H1 (cell line): Measurements from ENCODE around the gene FHIT. TPM values are rescaled to one million over a fixed set of nuclear protein-coding genes. Genes with fewer than 3 reads are reported as not detected.

Source experiments
- CTCF ChIA-PET: fragments of 300-600 bp; sonication (Branson Sonifier 250); formaldehyde crosslinking; loops from one replicate; lab custom pipeline; 2021; ENCODE audit not compliant: partially characterized antibody; lab: Charles Lee
- POLR2A ChIA-PET: fragments of 300-600 bp; sonication (Branson Sonifier 250); formaldehyde crosslinking; loops from one replicate; lab custom pipeline; 2021; ENCODE audit warnings: inconsistent platforms; ENCODE audit not compliant: partially characterized antibody; lab: Charles Lee
- DNase-seq, 2 experiments: peaks; one replicate each; pipeline versions ENCODE4 v3.0.0 to v3.0.0-alpha.2; 2010 to 2022; ENCODE audit warnings: low spot score in 2 of 2, low read depth in 1 of 2, mixed read lengths in 1 of 2
- FAIRE-seq: peaks from 2 replicates; lab custom pipeline; 2011; peaks lifted over from hg19 to GRCh38; lab: Jason Lieb, UNC
- H2AFZ ChIP-seq: 2 replicates; pipeline ENCODE4 v1.8.1; 2012; ENCODE audit warnings: low read length, inconsistent platforms
- H2AK5ac ChIP-seq: 2 replicates; pipeline ENCODE4 v1.6.1; 2013; ENCODE audit warnings: low read depth, low read length
- H2BK120ac ChIP-seq: replicated peaks from 2 replicates; pipeline ENCODE3; 2013; ENCODE audit warnings: low read depth, low read length, inconsistent platforms
- H2BK12ac ChIP-seq: 2 replicates; pipeline ENCODE4 v1.6.1; 2013; ENCODE audit warnings: low read depth, low read length
- H2BK15ac ChIP-seq: 2 replicates; pipeline ENCODE4 v1.6.1; 2013; ENCODE audit warnings: low read length
- H2BK20ac ChIP-seq: 2 replicates; pipeline ENCODE4 v1.6.1; 2013; ENCODE audit warnings: low read length
- H2BK5ac ChIP-seq: 2 replicates; pipeline ENCODE4 v1.6.1; 2013; ENCODE audit warnings: low read depth, low read length
- H3K14ac ChIP-seq: 2 replicates; pipeline ENCODE4 v1.6.1; 2013; ENCODE audit warnings: inconsistent platforms; ENCODE audit not compliant: insufficient read length
- H3K18ac ChIP-seq: 2 replicates; pipeline ENCODE4 v1.6.1; 2013; ENCODE audit warnings: low read length; ENCODE audit errors: extremely low read depth
- H3K23ac ChIP-seq: 2 replicates; pipeline ENCODE4 v1.6.1; 2013; ENCODE audit warnings: inconsistent platforms; ENCODE audit not compliant: insufficient read length
- H3K23me2 ChIP-seq: 2 replicates; pipeline ENCODE4 v1.6.1; 2013; ENCODE audit warnings: low read depth, low read length
- H3K27ac ChIP-seq: 2 replicates; pipeline ENCODE4 v1.6.1; 2011; ENCODE audit warnings: low read depth, low read length, inconsistent platforms
- H3K27me3 ChIP-seq, 4 experiments: replicated peaks in 1 of 4; 1 replicate in 1 of 4; 2 replicates in 3 of 4; pipeline versions ENCODE4 v1.6.1 to v1.8.1; 2011 to 2013; ENCODE audit warnings: low read length in 3 of 4, mild to moderate bottlenecking in 3 of 4, inconsistent platforms in 2 of 4, mixed read lengths in 2 of 4, moderate library complexity in 1 of 4; ENCODE audit not compliant: control insufficient read depth in 3 of 4, insufficient read depth in 3 of 4; ENCODE audit errors: extremely low read depth in 1 of 4
- H3K36me3 ChIP-seq, 4 experiments: 2 replicates each; pipeline versions ENCODE4 v1.6.1 to v1.8.1; 2011 to 2013; ENCODE audit warnings: mild to moderate bottlenecking in 4 of 4, low read length in 3 of 4, moderate library complexity in 2 of 4, control low read depth in 1 of 4, inconsistent platforms in 1 of 4; ENCODE audit not compliant: insufficient read depth in 4 of 4, control insufficient read depth in 2 of 4
- H3K4ac ChIP-seq: replicated peaks from 2 replicates; pipeline ENCODE3; 2013; ENCODE audit warnings: low read length, low read depth, mixed read lengths, inconsistent platforms; ENCODE audit not compliant: insufficient read length
- H3K4me1 ChIP-seq, 4 experiments: replicated peaks in 1 of 4; 1 replicate in 1 of 4; 2 replicates in 3 of 4; pipeline versions ENCODE4 v1.6.1 to v1.8.1; 2011 to 2013; ENCODE audit warnings: low read length in 3 of 4, inconsistent platforms in 2 of 4, mixed read lengths in 1 of 4; ENCODE audit not compliant: insufficient read depth in 4 of 4, control insufficient read depth in 3 of 4
- H3K4me2 ChIP-seq, 2 experiments: 2 replicates each; pipeline versions ENCODE4 v1.6.1 to v1.8.1; 2011 to 2013; ENCODE audit warnings: low read depth in 2 of 2, low read length in 2 of 2, control low read depth in 1 of 2, inconsistent platforms in 1 of 2, mild to moderate bottlenecking in 1 of 2; ENCODE audit not compliant: insufficient read depth in 1 of 2
- H3K4me3 ChIP-seq, 4 experiments: fragments of 200-600, 300-600 bp in 1 of 4; sonication (generic), shearing (Covaris generic), sonication (Bioruptor Twin) in 1 of 4; 2 replicates each; pipeline versions ENCODE4 v1.5.1 to v1.8.1; 2011 to 2016; ENCODE audit warnings: low read length in 4 of 4, low read depth in 3 of 4, control low read depth in 2 of 4, inconsistent platforms in 2 of 4, mild to moderate bottlenecking in 2 of 4, mixed read lengths in 1 of 4, moderate library complexity in 1 of 4; ENCODE audit not compliant: insufficient read depth in 2 of 4; ENCODE audit errors: extremely low read depth in 1 of 4
- H3K56ac ChIP-seq: replicated peaks from 2 replicates; pipeline ENCODE3; 2013; ENCODE audit warnings: low read depth, mild to moderate bottlenecking, mixed read lengths, low read length, inconsistent platforms; ENCODE audit not compliant: insufficient read length
- H3K79me1 ChIP-seq: 2 replicates; pipeline ENCODE4 v1.6.1; 2013; ENCODE audit warnings: low read depth, low read length, control low read depth
- H3K79me2 ChIP-seq, 2 experiments: 2 replicates each; pipeline versions ENCODE4 v1.6.1 to v1.8.1; 2012 to 2013; ENCODE audit warnings: low read length in 2 of 2, mild to moderate bottlenecking in 2 of 2, inconsistent platforms in 1 of 2; ENCODE audit not compliant: insufficient read depth in 2 of 2, control insufficient read depth in 1 of 2
- H3K9ac ChIP-seq, 4 experiments: replicated peaks in 1 of 4; 1 replicate in 1 of 4; 2 replicates in 3 of 4; pipeline versions ENCODE4 v1.6.1 to v1.8.1; 2011 to 2013; ENCODE audit warnings: low read depth in 3 of 4, low read length in 3 of 4, control low read depth in 2 of 4, mild to moderate bottlenecking in 2 of 4, moderate library complexity in 2 of 4, inconsistent platforms in 1 of 4; ENCODE audit errors: extremely low read depth in 1 of 4
- H3K9me3 ChIP-seq, 2 experiments: 2 replicates each; pipeline versions ENCODE4 v1.6.1 to v1.8.1; 2012 to 2013; ENCODE audit warnings: mild to moderate bottlenecking in 2 of 2, moderate library complexity in 2 of 2, control low read depth in 1 of 2, inconsistent platforms in 1 of 2, low read depth in 1 of 2, low read length in 1 of 2, mixed read lengths in 1 of 2; ENCODE audit not compliant: insufficient read depth in 2 of 2
- H4K20me1 ChIP-seq, 2 experiments: replicated peaks in 1 of 2; 2 replicates each; pipeline versions ENCODE3 to v1.8.1; 2011 to 2013; ENCODE audit warnings: inconsistent platforms in 2 of 2, low read length in 2 of 2, mild to moderate bottlenecking in 1 of 2; ENCODE audit not compliant: insufficient read depth in 2 of 2, control insufficient read depth in 1 of 2
- H4K5ac ChIP-seq: 2 replicates; pipeline ENCODE4 v1.6.1; 2013; ENCODE audit warnings: low read length, low read depth, mixed read lengths, inconsistent platforms; ENCODE audit not compliant: insufficient read length
- H4K8ac ChIP-seq: 2 replicates; pipeline ENCODE4 v1.8.0; 2013; ENCODE audit warnings: mild to moderate bottlenecking, moderate library complexity, low read length, inconsistent platforms; ENCODE audit not compliant: insufficient read depth; ENCODE audit errors: extremely low read depth
- H4K91ac ChIP-seq: replicated peaks from 2 replicates; pipeline ENCODE3; 2013; ENCODE audit warnings: low read length, mixed read lengths, inconsistent platforms; ENCODE audit not compliant: insufficient read length
- HDAC6 ChIP-seq: IDR thresholded peaks from one replicate; pipeline ENCODE4 v1.7.1; 2012; ENCODE audit warnings: low read depth, mild to moderate bottlenecking, inconsistent platforms, low read length, moderate library complexity
- MAFK ChIP-seq: IDR thresholded peaks from 2 replicates; pipeline ENCODE4 v1.6.1; 2012; ENCODE audit warnings: low read depth, mild to moderate bottlenecking, improper control_type of control experiment, low read length
- WGBS, 2 experiments: shearing (Covaris generic) in 1 of 2; methylation state at CpG; one replicate each; pipeline versions ENCODE4 v1.1.6 to v1.1.7; 2013 to 2015; ENCODE audit warnings: low lambda C conversion rate in 2 of 2, mixed read lengths in 2 of 2, inconsistent platforms in 1 of 2, low coverage in 1 of 2, missing lambda C conversion rate in 1 of 2; ENCODE audit not compliant: insufficient replicate concordance in 2 of 2, insufficient coverage in 1 of 2, insufficient read length in 1 of 2; ENCODE audit errors: extremely low coverage in 1 of 2, missing lambda C conversion rate in 1 of 2; 5-methylcytosine and 5-hydroxymethylcytosine counted together
- polyA plus RNA-seq, 7 experiments: library from polyadenylated mRNA; depleted of rRNA in 3 of 7; stranded (reverse) in 5 of 7; unstranded in 2 of 7; fragments of >200 nt in 5 of 7; fragments of 200-250 nt in 2 of 7; gene quantifications; 1 replicate in 5 of 7; 2 replicates in 1 of 7; 4 replicates in 1 of 7; pipeline versions ENCODE4 v1.2.1 to v1.2.3, GENCODE V29; 2011 to 2013; ENCODE audit warnings: missing spikeins in 2 of 7, mixed read lengths in 2 of 7
- total RNA-seq: library from RNA; stranded (reverse); fragmentation: NEBNext Ultra II Directional; extraction: Animal tissue kit (Norgen Biotek cat#: 25700); gene quantifications from 2 replicates; pipeline ENCODE4 v1.2.1, GENCODE V29; 2021

The FHIT gene
- total and polyA plus RNA-seq, 2 of the 8 experiments (the other 6 are each of a cell fraction or from before 2014, with no cell fraction given) = 1.2 to 3.2 TPM

DNA sequence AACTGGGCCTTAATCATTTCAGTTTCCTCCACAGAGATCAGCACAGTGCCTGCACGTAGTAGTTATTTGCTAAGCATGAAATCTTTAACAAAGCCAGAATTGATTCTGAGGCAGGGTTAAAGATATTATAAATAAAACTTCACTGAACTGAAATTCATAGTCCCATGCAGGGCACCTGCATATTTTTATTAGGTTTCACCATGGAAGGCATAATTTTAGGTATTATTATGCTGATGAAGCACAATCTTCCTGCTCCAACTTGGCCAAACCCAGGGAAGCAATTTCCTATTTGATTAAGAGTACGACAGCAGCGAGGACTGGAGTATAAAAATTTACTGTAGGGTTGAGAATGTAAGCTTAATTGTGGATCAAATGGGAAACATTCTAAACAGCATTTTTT, 1131.0 kb downstream of the FHIT start:
- Histone ChIP-seq H2BK12ac (no peak overlapping the region), H2BK5ac (no peak overlapping the region), H2BK15ac (no peak overlapping the region), H4K91ac (no peak overlapping the region), H3K27me3 (no peaks in the 10 kb centered on the region), H3K36me3 (no peaks in the 10 kb centered on the region), H3K4ac (no peak overlapping the region), H3K4me1 (peaks cover 0 to 5% (median 0%) of the 10 kb centered on the region in 4 experiments; a peak in 1 of 7 replicates), H2BK20ac (no peak overlapping the region), H3K4me2 (no peak overlapping the region), H3K9me3 (no peaks in the 10 kb centered on the region), H3K27ac (no peak overlapping the region), H3K79me2 (no peaks in the 10 kb centered on the region), H3K14ac (no peak overlapping the region), H4K5ac (no peak overlapping the region), H2AFZ (no peak overlapping the region), H4K20me1 (no peaks in the 10 kb centered on the region), H2BK120ac (no peak overlapping the region), H3K9ac (no peak overlapping the region), H3K56ac (no peak overlapping the region), H2AK5ac (no peak overlapping the region), H3K79me1 (no peaks in the 10 kb centered on the region), H3K23ac (no peak overlapping the region), H4K8ac (no peak overlapping the region), H3K18ac (no peak overlapping the region), H3K23me2 (no peaks in the 10 kb centered on the region), H3K4me3 (no peak overlapping the region)
- TF ChIP-seq MAFK (peak; percentile 44; the same call in 1 of the 2 replicates), HDAC6 (no peak)
- CTCF ChIA-PET = no interaction called here
- POLR2A ChIA-PET = no interaction called here
- 77% methylated on average over 3 of the region's 3 CpGs; no CpG with 5 or more reads in 1 of the 2 experiments for WGBS, 2 experiments
- DNase-seq = no peak
- no peak for FAIRE-seq
